ENCODE results near the gene ZNF622.

GRCh38 chr5:16418471-16418922 is 47.1 kb downstream of the ZNF622 start:
- TF ChIP-seq, protein P1, sequence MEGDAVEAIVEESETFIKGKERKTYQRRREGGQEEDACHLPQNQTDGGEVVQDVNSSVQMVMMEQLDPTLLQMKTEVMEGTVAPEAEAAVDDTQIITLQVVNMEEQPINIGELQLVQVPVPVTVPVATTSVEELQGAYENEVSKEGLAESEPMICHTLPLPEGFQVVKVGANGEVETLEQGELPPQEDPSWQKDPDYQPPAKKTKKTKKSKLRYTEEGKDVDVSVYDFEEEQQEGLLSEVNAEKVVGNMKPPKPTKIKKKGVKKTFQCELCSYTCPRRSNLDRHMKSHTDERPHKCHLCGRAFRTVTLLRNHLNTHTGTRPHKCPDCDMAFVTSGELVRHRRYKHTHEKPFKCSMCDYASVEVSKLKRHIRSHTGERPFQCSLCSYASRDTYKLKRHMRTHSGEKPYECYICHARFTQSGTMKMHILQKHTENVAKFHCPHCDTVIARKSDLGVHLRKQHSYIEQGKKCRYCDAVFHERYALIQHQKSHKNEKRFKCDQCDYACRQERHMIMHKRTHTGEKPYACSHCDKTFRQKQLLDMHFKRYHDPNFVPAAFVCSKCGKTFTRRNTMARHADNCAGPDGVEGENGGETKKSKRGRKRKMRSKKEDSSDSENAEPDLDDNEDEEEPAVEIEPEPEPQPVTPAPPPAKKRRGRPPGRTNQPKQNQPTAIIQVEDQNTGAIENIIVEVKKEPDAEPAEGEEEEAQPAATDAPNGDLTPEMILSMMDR (tag by site-specific recombination; IDR thresholded peaks at IDR 0.05), result no peak
- TF ChIP-seq SP2 (tag by site-specific recombination; IDR thresholded peaks at IDR 0.05) (no peak), ZNF610 (tag by site-specific recombination; IDR thresholded peaks at IDR 0.05; ENCODE audit: borderline replicate concordance) (no peak), ZNF398 (tag by site-specific recombination; IDR thresholded peaks at IDR 0.05) (no peak), REPIN1 (tag by site-specific recombination; IDR thresholded peaks at IDR 0.05; ENCODE audit: low read depth) (no peak), YY1 (tag by site-specific recombination; IDR thresholded peaks at IDR 0.05) (no peak), ZNF239 (tag by site-specific recombination; IDR thresholded peaks at IDR 0.05) (no peak)

Data from HEK293 (cell line).